ENCODE measurements around the gene SCAI.
"Not testable (repeated sequence)": the region's sequence is repeated elsewhere in the genome, so short reads cannot be mapped to it uniquely, and the experiment has no call there.

SCAI gene

GRCh38 chr9:125106285-125106893 lies 36.9 kb downstream of the SCAI start:
- DNase-seq (ENCODE audit: low read depth in 1 of 2, low spot score in 1 of 2): no peak

- no peak for DNase-seq (ENCODE audit: low read depth in 1 of 2, low spot score in 1 of 2)
Measured at GRCh38 chr9:125103770-125104460, 39.4 kb downstream of the SCAI start.

GRCh38 chr9:125103021-125103420 lies 40.3 kb downstream of the SCAI start:
- DNase-seq (ENCODE audit: low read depth in 1 of 2, low spot score in 1 of 2): no peak

GRCh38 chr9:125100822-125101221 lies 42.5 kb downstream of the SCAI start:
- DNase-seq (ENCODE audit: low read depth in 1 of 2, low spot score in 1 of 2): no peak

GRCh38 chr9:125099816-125100215 lies 43.5 kb downstream of the SCAI start:
- no peak for DNase-seq (ENCODE audit: low read depth in 1 of 2, low spot score in 1 of 2)

- DNase-seq (ENCODE audit: low read depth in 1 of 2, low spot score in 1 of 2): no peak
Measured at GRCh38 chr9:125095821-125096443, 47.4 kb downstream of the SCAI start.

GRCh38 chr9:125091121-125091520 lies 52.2 kb downstream of the SCAI start:
- DNase-seq (ENCODE audit: low read depth in 1 of 2, low spot score in 1 of 2): no peak

- no peak for DNase-seq (ENCODE audit: low read depth in 1 of 2, low spot score in 1 of 2)
Measured at GRCh38 chr9:125089331-125089730, 54.0 kb downstream of the SCAI start.

GRCh38 chr9:125088752-125089151 lies 54.6 kb downstream of the SCAI start:
- no peak for DNase-seq (ENCODE audit: low read depth in 1 of 2, low spot score in 1 of 2)

- DNase-seq (ENCODE audit: low read depth in 1 of 2, low spot score in 1 of 2): no peak
Measured at GRCh38 chr9:125085703-125086477, 57.4 kb downstream of the SCAI start.

- DNase-seq (ENCODE audit: low read depth in 1 of 2, low spot score in 1 of 2): not testable (repeated sequence)
Measured at GRCh38 chr9:125082197-125082596, 61.1 kb downstream of the SCAI start.

GRCh38 chr9:125080797-125081196 lies 62.5 kb downstream of the SCAI start:
- DNase-seq (ENCODE audit: low read depth in 1 of 2, low spot score in 1 of 2): not testable (repeated sequence)

- no peak for DNase-seq (ENCODE audit: low read depth in 1 of 2, low spot score in 1 of 2)
Measured at GRCh38 chr9:125079931-125080330, 63.4 kb downstream of the SCAI start.

- DNase-seq (ENCODE audit: low read depth in 1 of 2, low spot score in 1 of 2): no peak
Measured at GRCh38 chr9:125075997-125076396, 67.3 kb downstream of the SCAI start.

- no peak for DNase-seq (ENCODE audit: low read depth in 1 of 2, low spot score in 1 of 2)
Measured at GRCh38 chr9:125074976-125075375, 68.4 kb downstream of the SCAI start.

- no peak for DNase-seq (ENCODE audit: low read depth in 1 of 2, low spot score in 1 of 2)
Measured at GRCh38 chr9:125066839-125067619, 76.3 kb downstream of the SCAI start.

GRCh38 chr9:125061391-125061790 lies 81.9 kb downstream of the SCAI start:
- DNase-seq (ENCODE audit: low read depth in 1 of 2, low spot score in 1 of 2): no peak

GRCh38 chr9:125049212-125050049 lies 93.9 kb downstream of the SCAI start:
- DNase-seq (ENCODE audit: low read depth in 1 of 2, low spot score in 1 of 2): no peak

GRCh38 chr9:125043631-125044030 lies 99.7 kb downstream of the SCAI start:
- DNase-seq (ENCODE audit: low read depth in 1 of 2, low spot score in 1 of 2): no peak

- no peak for DNase-seq (ENCODE audit: low read depth in 1 of 2, low spot score in 1 of 2)
Measured at GRCh38 chr9:125043148-125043547, 100.2 kb downstream of the SCAI start.

Measured in activated T-helper 1 cell treated with anti-CD3 and anti-CD28 coated beads, Interleukin-2, amount 50 U/mL, for 16 hours (primary cell).